Stomach (tissue), 4 donors: Measurements from ENCODE around the gene ALG10B.

ENCODE experiments used
- EP300 ChIP-seq: sonication (generic); formaldehyde crosslinking; IDR thresholded peaks from one replicate; pipeline ENCODE4 v1.6.1; 2017; ENCODE audit warnings: antibody characterized with exemption
- POLR2A ChIP-seq, 4 donors: fragments of 450-650 bp; IDR thresholded peaks; one replicate each; pipeline ENCODE4 v1.6.1; 2016; ENCODE audit warnings: antibody characterized with exemption in 4 of 4, control low read depth in 2 of 4, mild to moderate bottlenecking in 1 of 4, moderate library complexity in 1 of 4
- POLR2AphosphoS5 ChIP-seq, 3 donors: sonication (generic); formaldehyde crosslinking; IDR thresholded peaks; one replicate each; pipeline ENCODE4 v1.6.1; 2016; ENCODE audit warnings: antibody characterized with exemption in 3 of 3
- TF ChIP-seq, protein P1 (sequence below), 7 experiments: fragments of 450-650 bp in 4 of 7; fragments of 200-600 bp in 3 of 7; sonication (generic) in 3 of 7; IDR thresholded peaks; one replicate each; pipeline ENCODE4 v1.5.1; 2016 to 2019; ENCODE audit warnings: antibody characterized with exemption in 7 of 7, control low read depth in 2 of 7, mild to moderate bottlenecking in 1 of 7

DNA sequence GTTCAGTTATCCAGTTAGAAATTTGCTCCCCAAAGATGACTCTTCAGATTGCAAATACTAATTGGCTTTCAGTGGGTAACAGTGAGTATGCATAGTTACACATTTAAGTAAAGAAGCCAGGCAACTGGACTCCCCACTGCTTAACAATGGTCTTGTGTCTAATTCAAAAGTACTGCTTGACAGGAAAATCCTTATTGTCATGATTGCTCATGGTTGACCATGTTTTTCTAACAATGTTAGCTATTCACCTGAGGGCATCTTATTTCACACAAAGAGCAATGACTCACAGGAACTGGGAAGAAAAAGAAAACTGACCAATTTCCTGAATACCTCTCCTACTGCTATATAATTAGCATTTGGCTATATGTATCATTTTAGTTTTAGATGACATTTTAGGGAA, 33.7 kb upstream of the ALG10B start:
- TF ChIP-seq POLR2A (IDR thresholded peaks at IDR 0.05) (no peak), EP300 (no peak), POLR2AphosphoS5 (IDR thresholded peaks at IDR 0.05) (no peak)
- TF ChIP-seq, protein P1, sequence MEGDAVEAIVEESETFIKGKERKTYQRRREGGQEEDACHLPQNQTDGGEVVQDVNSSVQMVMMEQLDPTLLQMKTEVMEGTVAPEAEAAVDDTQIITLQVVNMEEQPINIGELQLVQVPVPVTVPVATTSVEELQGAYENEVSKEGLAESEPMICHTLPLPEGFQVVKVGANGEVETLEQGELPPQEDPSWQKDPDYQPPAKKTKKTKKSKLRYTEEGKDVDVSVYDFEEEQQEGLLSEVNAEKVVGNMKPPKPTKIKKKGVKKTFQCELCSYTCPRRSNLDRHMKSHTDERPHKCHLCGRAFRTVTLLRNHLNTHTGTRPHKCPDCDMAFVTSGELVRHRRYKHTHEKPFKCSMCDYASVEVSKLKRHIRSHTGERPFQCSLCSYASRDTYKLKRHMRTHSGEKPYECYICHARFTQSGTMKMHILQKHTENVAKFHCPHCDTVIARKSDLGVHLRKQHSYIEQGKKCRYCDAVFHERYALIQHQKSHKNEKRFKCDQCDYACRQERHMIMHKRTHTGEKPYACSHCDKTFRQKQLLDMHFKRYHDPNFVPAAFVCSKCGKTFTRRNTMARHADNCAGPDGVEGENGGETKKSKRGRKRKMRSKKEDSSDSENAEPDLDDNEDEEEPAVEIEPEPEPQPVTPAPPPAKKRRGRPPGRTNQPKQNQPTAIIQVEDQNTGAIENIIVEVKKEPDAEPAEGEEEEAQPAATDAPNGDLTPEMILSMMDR (IDR thresholded peaks at IDR 0.05): no peak
